ENCODE results near the gene ST7. TPM values are rescaled to one million over a fixed set of nuclear protein-coding genes. Genes with fewer than 3 reads are reported as not detected.

ST7 gene
- total and polyA plus RNA-seq, 7 donors: 5.3 to 37.7 (median 19.0) TPM

DNA sequence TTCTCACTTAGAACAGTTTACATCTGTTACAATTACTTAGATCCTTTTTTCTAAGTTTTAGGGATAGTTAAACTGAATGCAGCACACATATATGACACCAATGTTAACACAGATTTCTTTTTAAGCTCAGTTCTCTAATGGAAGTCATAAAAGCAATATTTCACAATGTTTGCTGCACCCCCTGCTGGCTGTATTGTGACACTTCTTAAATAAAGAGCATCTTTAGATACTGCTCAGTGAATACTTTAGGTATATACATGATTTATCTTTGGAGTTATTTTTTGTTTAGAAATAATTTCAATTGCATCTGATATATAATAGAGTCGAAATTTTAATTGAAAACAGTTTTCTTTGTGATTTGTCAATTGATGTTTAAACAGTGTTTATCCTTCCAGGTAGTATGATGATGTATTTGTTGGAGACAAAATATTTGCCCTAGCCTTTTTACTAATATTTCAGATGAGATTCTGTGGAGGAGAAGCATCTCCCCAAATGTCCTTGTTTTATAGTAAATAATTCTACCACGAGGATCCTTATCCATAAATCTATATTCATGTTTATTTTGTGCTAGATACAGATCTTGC, 174.4 kb downstream of the ST7 start:
- peaks cover 0 to 28% (median 16%) of the 10 kb centered on the region in 4 donors for H3K4me1 ChIP-seq
- WGBS, 2 donors: 6 to 22% methylated on average over 2 of the region's 2 CpGs
- peak; percentile 77 for DNase-seq

DNA sequence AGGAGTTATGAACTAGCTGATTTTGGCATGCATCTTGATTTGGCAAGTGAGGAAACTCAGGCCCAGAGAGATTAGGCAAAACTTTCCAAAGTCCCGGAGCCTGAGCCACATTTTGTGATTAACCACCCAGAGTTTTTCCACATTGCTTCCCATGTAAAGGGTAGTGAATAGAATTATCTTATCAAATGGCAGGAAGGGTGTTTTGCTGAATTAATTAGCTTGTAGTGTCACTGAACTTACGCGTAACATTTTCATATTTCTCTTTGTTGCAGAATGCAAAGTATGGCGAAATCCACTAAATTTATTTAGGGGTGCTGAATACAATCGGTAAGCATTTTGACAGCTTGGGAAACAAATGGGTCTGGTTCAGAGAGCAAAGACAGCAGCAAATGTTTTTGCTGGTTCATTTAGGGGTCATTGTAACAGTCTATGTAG, 176.2 kb downstream of the ST7 start:
- intact Hi-C loops (cut with DNase I): loop anchor here (2.0 kb wide), 1 partner anchor 145 kb away; no protein-coding TSS in a partner anchor
- TF ChIP-seq EP300 (IDR thresholded peaks at IDR 0.05): no peak
- TF ChIP-seq, protein P1, sequence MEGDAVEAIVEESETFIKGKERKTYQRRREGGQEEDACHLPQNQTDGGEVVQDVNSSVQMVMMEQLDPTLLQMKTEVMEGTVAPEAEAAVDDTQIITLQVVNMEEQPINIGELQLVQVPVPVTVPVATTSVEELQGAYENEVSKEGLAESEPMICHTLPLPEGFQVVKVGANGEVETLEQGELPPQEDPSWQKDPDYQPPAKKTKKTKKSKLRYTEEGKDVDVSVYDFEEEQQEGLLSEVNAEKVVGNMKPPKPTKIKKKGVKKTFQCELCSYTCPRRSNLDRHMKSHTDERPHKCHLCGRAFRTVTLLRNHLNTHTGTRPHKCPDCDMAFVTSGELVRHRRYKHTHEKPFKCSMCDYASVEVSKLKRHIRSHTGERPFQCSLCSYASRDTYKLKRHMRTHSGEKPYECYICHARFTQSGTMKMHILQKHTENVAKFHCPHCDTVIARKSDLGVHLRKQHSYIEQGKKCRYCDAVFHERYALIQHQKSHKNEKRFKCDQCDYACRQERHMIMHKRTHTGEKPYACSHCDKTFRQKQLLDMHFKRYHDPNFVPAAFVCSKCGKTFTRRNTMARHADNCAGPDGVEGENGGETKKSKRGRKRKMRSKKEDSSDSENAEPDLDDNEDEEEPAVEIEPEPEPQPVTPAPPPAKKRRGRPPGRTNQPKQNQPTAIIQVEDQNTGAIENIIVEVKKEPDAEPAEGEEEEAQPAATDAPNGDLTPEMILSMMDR (IDR thresholded peaks at IDR 0.05): no peak
- no peak for TF ChIP-seq POLR2A (IDR thresholded peaks at IDR 0.05)
- TF ChIP-seq POLR2AphosphoS5 (IDR thresholded peaks at IDR 0.05): no peak

More for the DNA sequence above, 174.4 kb downstream of the ST7 start:
- TF ChIP-seq POLR2AphosphoS5 (IDR thresholded peaks at IDR 0.05): no peak
- TF ChIP-seq, protein P1 (IDR thresholded peaks at IDR 0.05): peak; percentile 50 to 76 (median 70)
- no peak overlapping the region for H3K4me3 ChIP-seq
- H3K27ac ChIP-seq: no peak overlapping the region
- intact Hi-C loops (cut with DNase I): loop anchor here (2.0 kb wide), 2 partner anchors 143 to 197 kb away; no protein-coding TSS in a partner anchor
- H3K36me3 ChIP-seq: no peaks in the 10 kb centered on the region
- H3K9me3 ChIP-seq: no peaks in the 10 kb centered on the region
- no peaks in the 10 kb centered on the region for H3K27me3 ChIP-seq

DNA sequence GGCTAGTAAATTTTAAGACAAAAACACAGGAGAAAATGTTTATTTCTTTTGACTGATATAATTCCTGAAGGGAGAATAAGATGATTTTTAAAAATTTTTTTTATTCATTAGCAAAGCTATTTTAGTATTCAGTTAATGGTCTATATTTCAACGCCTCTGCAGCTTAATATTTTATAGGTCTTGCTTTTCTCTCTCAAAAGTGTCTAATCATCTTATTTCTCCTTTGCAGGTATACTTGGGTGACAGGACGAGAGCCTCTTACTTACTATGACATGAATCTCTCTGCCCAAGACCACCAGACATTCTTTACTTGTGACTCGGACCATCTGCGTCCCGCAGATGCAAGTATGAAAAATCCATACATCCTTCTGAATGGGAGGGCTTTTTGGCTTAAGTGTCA, 177.0 kb downstream of the ST7 start:
- Histone ChIP-seq H3K36me3 (no peaks in the 10 kb centered on the region), H3K9me3 (no peaks in the 10 kb centered on the region), H3K27me3 (no peaks in the 10 kb centered on the region), H3K4me3 (no peak overlapping the region), H3K4me1 (peaks cover 0 to 10% (median 4%) of the 10 kb centered on the region in 4 donors), H3K27ac (no peak overlapping the region)
- intact Hi-C loops (cut with DNase I): no loop called here
- WGBS, 2 donors: 98 to 99% methylated on average over 5 of the region's 5 CpGs
- DNase-seq: no peak
- TF ChIP-seq POLR2AphosphoS5 (IDR thresholded peaks at IDR 0.05) (no peak), EP300 (IDR thresholded peaks at IDR 0.05) (no peak), POLR2A (IDR thresholded peaks at IDR 0.05) (no peak)
- TF ChIP-seq, protein P1 (IDR thresholded peaks at IDR 0.05): no peak

More for the DNA sequence above, 176.2 kb downstream of the ST7 start:
- Histone ChIP-seq H3K27me3 (no peaks in the 10 kb centered on the region), H3K27ac (no peak overlapping the region), H3K9me3 (no peaks in the 10 kb centered on the region), H3K4me1 (peaks cover 0 to 16% (median 6%) of the 10 kb centered on the region in 4 donors), H3K36me3 (no peaks in the 10 kb centered on the region), H3K4me3 (no peak overlapping the region)
- 88 to 93% methylated on average over 5 of the region's 5 CpGs for WGBS, 2 donors
- DNase-seq: no peak

DNA sequence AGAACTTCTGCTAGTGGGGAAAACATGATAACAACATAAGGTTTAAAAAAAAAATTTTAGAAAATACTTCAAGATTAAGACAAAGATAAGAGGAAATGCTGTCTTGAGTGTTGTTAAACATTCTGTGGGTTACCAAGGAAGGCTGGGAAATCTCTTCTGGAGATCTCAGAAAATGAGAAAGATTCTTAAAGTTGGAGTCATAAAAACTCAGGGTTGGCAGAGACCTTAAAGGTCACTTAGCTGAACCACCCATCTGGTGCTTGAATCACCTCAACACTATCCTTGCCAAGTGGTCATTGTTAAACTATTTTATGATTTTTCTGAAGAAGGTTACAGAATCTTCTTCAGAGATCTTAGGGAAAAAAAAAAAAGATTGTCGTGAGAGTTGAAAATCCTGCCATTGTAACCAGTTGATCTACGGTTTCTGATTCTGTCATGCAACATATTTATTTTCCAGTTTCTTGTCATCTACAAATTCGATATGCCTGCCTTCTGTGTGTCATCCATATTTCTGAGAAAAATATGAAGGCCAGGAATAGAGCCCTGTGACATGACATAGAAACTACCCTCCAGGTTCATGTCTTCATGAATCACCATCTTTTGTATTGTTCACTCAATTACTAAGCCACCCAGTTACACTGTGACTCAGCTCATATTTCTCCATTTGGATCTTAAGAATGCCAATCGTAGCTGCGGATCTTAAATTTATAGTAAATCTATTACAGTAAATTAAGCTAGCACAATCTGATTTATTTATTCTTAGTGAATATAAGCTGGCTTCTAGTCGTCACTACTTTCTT, 179.2 kb downstream of the ST7 start:
- Histone ChIP-seq H3K9me3 (no peaks in the 10 kb centered on the region), H3K4me3 (no peak overlapping the region), H3K27me3 (no peaks in the 10 kb centered on the region), H3K4me1 (peaks cover 0 to 10% (median 4%) of the 10 kb centered on the region in 4 donors), H3K27ac (no peak overlapping the region), H3K36me3 (peaks cover 0 to 11% (median 0%) of the 10 kb centered on the region in 4 donors)
- intact Hi-C loops (cut with DNase I): no loop called here
- TF ChIP-seq, protein P1 (IDR thresholded peaks at IDR 0.05): no peak
- TF ChIP-seq POLR2A (IDR thresholded peaks at IDR 0.05) (no peak), POLR2AphosphoS5 (IDR thresholded peaks at IDR 0.05) (no peak), EP300 (IDR thresholded peaks at IDR 0.05) (no peak)
- 94% methylated on average over 6 of the region's 6 CpGs for WGBS, 2 donors
- DNase-seq: no peak

Data from sigmoid colon (tissue), 7 donors.